HepG2 (cell line): Measurements from ENCODE around the gene OST4. TPM values are rescaled to one million over a fixed set of nuclear protein-coding genes. Genes with fewer than 3 reads are reported as not detected.

Experiments
- POLR2AphosphoS5 ChIP-seq: IDR thresholded peaks from 2 replicates; pipeline ENCODE4 v1.6.1; 2012; ENCODE audit warnings: low read depth, low read length
- ZFY ChIP-seq: sonication (generic); formaldehyde crosslinking; IDR thresholded peaks from 2 replicates; pipeline ENCODE4 v1.4.0; 2020; ENCODE audit warnings: missing genetic modification reagents
- ZHX2 ChIP-seq, 2 experiments: sonication (generic) in 1 of 2; formaldehyde crosslinking in 1 of 2; IDR thresholded peaks; 2 replicates each; pipeline versions ENCODE4 v1.6.1 to v1.9.0; 2014 to 2022; ENCODE audit warnings: antibody characterized with exemption in 1 of 2, borderline replicate concordance in 1 of 2, inconsistent platforms in 1 of 2, low read depth in 1 of 2, missing genetic modification reagents in 1 of 2
- ZNF646 ChIP-seq: sonication (generic); formaldehyde crosslinking; IDR thresholded peaks from 2 replicates; pipeline ENCODE4 v1.9.0; 2021; ENCODE audit warnings: mild to moderate bottlenecking, missing genetic modification reagents
- polyA plus RNA-seq, 8 experiments: library from polyadenylated mRNA; depleted of rRNA in 3 of 8; stranded (reverse) in 7 of 8; unstranded in 1 of 8; fragments of >200 nt; fragmentation: Illumina TruSeq in 4 of 8; extraction: Trizol in 4 of 8; gene quantifications; 2 replicates each; pipeline versions ENCODE4 v1.2.1 to v1.2.3, GENCODE V29; 2011 to 2016; ENCODE audit warnings: low read depth in 4 of 8, missing spikeins in 1 of 8, mixed read lengths in 1 of 8; ENCODE audit not compliant: insufficient read depth in 1 of 8
- total RNA-seq, 5 experiments: library from RNA; depleted of rRNA; stranded (reverse); fragments of >200 nt; fragmentation: Illumina TruSeq; extraction: Trizol; gene quantifications; 2 replicates each; pipeline ENCODE4 v1.2.3, GENCODE V29; 2016; ENCODE audit warnings: low read depth in 1 of 5
- TF ChIP-seq, protein P1 (sequence below): sonication (generic); formaldehyde crosslinking; IDR thresholded peaks from 2 replicates; pipeline ENCODE4 v1.4.0; 2020; ENCODE audit warnings: mild to moderate bottlenecking, missing genetic modification reagents
- TF ChIP-seq, protein P2 (sequence below): sonication (generic); formaldehyde crosslinking; IDR thresholded peaks from 2 replicates; pipeline ENCODE4 v1.5.1; 2020; ENCODE audit warnings: mild to moderate bottlenecking, missing genetic modification reagents, moderate library complexity

Gene OST4
- total and polyA plus RNA-seq, 2 of the 13 experiments (the other 11 are each of a cell fraction or from before 2014, with no cell fraction given) = 498 to 584 TPM

GRCh38 chr2:27085673-27086089 lies 14.2 kb upstream of the OST4 start (continued):
- TF ChIP-seq ZNF646 (CRISPR knock-in tag) (no peak), ZFY (no peak; the same call in 1 of the 2 replicates), ZHX2 (IDR thresholded peaks at IDR 0.05; ENCODE audit: low read depth) (peak; percentile 38; the same call in 1 of the 2 replicates), ZHX2 (CRISPR knock-in tag; IDR thresholded peaks at IDR 0.05; ENCODE audit: borderline replicate concordance) (no peak), POLR2AphosphoS5 (no peak)
- TF ChIP-seq, protein P1, sequence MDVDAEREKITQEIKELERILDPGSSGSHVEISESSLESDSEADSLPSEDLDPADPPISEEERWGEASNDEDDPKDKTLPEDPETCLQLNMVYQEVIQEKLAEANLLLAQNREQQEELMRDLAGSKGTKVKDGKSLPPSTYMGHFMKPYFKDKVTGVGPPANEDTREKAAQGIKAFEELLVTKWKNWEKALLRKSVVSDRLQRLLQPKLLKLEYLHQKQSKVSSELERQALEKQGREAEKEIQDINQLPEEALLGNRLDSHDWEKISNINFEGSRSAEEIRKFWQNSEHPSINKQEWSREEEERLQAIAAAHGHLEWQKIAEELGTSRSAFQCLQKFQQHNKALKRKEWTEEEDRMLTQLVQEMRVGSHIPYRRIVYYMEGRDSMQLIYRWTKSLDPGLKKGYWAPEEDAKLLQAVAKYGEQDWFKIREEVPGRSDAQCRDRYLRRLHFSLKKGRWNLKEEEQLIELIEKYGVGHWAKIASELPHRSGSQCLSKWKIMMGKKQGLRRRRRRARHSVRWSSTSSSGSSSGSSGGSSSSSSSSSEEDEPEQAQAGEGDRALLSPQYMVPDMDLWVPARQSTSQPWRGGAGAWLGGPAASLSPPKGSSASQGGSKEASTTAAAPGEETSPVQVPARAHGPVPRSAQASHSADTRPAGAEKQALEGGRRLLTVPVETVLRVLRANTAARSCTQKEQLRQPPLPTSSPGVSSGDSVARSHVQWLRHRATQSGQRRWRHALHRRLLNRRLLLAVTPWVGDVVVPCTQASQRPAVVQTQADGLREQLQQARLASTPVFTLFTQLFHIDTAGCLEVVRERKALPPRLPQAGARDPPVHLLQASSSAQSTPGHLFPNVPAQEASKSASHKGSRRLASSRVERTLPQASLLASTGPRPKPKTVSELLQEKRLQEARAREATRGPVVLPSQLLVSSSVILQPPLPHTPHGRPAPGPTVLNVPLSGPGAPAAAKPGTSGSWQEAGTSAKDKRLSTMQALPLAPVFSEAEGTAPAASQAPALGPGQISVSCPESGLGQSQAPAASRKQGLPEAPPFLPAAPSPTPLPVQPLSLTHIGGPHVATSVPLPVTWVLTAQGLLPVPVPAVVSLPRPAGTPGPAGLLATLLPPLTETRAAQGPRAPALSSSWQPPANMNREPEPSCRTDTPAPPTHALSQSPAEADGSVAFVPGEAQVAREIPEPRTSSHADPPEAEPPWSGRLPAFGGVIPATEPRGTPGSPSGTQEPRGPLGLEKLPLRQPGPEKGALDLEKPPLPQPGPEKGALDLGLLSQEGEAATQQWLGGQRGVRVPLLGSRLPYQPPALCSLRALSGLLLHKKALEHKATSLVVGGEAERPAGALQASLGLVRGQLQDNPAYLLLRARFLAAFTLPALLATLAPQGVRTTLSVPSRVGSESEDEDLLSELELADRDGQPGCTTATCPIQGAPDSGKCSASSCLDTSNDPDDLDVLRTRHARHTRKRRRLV (CRISPR knock-in tag) = 0 out of 2 replicates have a peak, but pooled peaks have one; percentile 12
- TF ChIP-seq, protein P2, sequence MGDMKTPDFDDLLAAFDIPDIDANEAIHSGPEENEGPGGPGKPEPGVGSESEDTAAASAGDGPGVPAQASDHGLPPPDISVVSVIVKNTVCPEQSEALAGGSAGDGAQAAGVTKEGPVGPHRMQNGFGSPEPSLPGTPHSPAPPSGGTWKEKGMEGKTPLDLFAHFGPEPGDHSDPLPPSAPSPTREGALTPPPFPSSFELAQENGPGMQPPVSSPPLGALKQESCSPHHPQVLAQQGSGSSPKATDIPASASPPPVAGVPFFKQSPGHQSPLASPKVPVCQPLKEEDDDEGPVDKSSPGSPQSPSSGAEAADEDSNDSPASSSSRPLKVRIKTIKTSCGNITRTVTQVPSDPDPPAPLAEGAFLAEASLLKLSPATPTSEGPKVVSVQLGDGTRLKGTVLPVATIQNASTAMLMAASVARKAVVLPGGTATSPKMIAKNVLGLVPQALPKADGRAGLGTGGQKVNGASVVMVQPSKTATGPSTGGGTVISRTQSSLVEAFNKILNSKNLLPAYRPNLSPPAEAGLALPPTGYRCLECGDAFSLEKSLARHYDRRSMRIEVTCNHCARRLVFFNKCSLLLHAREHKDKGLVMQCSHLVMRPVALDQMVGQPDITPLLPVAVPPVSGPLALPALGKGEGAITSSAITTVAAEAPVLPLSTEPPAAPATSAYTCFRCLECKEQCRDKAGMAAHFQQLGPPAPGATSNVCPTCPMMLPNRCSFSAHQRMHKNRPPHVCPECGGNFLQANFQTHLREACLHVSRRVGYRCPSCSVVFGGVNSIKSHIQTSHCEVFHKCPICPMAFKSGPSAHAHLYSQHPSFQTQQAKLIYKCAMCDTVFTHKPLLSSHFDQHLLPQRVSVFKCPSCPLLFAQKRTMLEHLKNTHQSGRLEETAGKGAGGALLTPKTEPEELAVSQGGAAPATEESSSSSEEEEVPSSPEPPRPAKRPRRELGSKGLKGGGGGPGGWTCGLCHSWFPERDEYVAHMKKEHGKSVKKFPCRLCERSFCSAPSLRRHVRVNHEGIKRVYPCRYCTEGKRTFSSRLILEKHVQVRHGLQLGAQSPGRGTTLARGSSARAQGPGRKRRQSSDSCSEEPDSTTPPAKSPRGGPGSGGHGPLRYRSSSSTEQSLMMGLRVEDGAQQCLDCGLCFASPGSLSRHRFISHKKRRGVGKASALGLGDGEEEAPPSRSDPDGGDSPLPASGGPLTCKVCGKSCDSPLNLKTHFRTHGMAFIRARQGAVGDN (CRISPR knock-in tag) = peak; percentile 37
